H7 (cell line): ENCODE data around the gene MINPP1. TPM values are rescaled to one million over a fixed set of nuclear protein-coding genes. Genes with fewer than 3 reads are reported as not detected.

Experiments
- DNase-seq: peaks from one replicate; pipeline ENCODE4 v3.0.0; 2012
- H3K27me3 ChIP-seq: 2 replicates; pipeline ENCODE4 v1.6.0; 2011; ENCODE audit warnings: mild to moderate bottlenecking, low read length; ENCODE audit not compliant: control insufficient read depth, insufficient read depth
- H3K36me3 ChIP-seq: replicated peaks from 2 replicates; pipeline ENCODE4 v1.5.1; 2011; ENCODE audit warnings: low read length; ENCODE audit not compliant: control insufficient read depth, insufficient read depth
- H3K4me3 ChIP-seq: 2 replicates; pipeline ENCODE4 v1.5.1; 2011; ENCODE audit warnings: low read depth, mild to moderate bottlenecking, control low read depth, low read length, moderate library complexity; ENCODE audit not compliant: insufficient read depth
- total RNA-seq: library from RNA; depleted of rRNA; stranded (reverse); fragments of >200 nt; shearing (Covaris generic); gene quantifications from 2 replicates; pipeline ENCODE4 v1.2.3, GENCODE V29; 2014

The MINPP1 gene
- total RNA-seq, 1 experiment from 2014 or later: 23.7 TPM

DNA sequence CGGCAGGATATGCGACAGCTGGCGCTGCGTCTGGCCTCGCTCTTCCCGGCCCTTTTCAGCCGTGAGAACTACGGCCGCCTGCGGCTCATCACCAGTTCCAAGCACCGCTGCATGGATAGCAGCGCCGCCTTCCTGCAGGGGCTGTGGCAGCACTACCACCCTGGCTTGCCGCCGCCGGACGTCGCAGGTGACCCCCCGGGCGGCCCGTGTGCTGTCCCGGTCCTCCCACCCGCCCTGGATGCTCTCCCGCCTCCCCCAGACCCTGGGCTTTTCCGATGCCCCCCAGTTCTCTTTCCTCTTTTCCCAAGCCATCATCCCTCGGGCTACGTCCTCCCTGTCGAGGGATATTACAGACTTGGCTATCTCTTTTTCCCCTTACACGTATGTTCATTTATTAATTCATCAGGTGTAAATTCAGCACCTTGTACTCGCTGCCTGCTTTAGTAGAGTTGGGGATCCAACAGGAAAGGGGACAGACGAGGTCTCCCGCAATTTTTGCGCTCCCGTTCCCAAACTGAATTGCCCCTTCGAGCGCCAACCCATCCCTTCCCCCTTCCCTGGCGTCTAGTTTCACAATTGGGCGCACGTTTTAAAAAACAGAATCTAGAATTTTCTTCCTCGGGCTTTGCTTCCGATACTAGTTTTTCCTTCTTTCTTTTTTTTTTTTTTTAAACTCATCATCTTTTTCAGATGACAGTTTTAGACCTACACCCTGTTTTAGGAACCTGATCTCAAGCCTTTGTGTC lies 846 bp downstream of the MINPP1 start:
- peak overlapping the region; percentile 90 for H3K4me3 ChIP-seq
- DNase-seq: peak; percentile 85
- peaks cover 2% of the 10 kb centered on the region; the same call in 1 of the 2 replicates for H3K36me3 ChIP-seq
- no peaks in the 10 kb centered on the region for H3K27me3 ChIP-seq

- Histone ChIP-seq H3K36me3 (peaks cover 2% of the 10 kb centered on the region), H3K4me3 (no peak overlapping the region), H3K27me3 (no peaks in the 10 kb centered on the region)
- DNase-seq: no peak
Measured at GRCh38 chr10:87506956-87507355, 2.3 kb downstream of the MINPP1 start.

DNA sequence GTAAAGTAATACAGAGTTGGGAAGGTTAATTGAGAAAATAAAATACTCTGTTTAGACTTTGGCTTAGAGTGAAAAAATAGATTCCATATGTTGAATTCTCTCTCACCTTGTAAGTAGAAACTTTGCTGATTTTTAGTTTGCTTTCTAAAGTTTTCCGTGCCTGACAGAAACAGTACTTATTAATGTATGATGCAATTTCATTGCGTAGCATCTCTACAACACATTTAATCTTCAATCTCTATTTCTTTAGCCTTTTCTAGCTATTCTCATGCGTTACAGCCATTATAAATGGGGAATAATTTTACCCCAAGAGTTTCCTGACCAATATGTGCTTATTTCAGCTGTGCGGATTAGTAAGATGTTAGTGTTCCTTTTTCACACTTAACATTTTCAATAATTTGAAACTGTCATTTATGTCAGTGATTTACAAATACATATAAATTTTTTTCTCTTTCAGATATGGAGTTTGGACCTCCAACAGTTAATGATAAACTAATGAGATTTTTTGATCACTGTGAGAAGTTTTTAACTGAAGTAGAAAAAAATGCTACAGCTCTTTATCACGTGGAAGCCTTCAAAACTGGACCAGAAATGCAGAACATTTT lies 3.3 kb downstream of the MINPP1 start:
- DNase-seq: no peak
- peaks cover 3% of the 10 kb centered on the region for H3K36me3 ChIP-seq
- H3K4me3 ChIP-seq: no peak overlapping the region
- no peaks in the 10 kb centered on the region for H3K27me3 ChIP-seq

- H3K4me3 ChIP-seq: no peak overlapping the region
- DNase-seq: no peak
- peaks cover 5% of the 10 kb centered on the region for H3K36me3 ChIP-seq
Measured at GRCh38 chr10:87508837-87509236, 4.1 kb downstream of the MINPP1 start.

GRCh38 chr10:87510025-87510424 lies 5.3 kb downstream of the MINPP1 start:
- Histone ChIP-seq H3K27me3 (no peaks in the 10 kb centered on the region), H3K36me3 (peaks cover 7% of the 10 kb centered on the region), H3K4me3 (no peak overlapping the region)
- no peak for DNase-seq

More at GRCh38 chr10:87508837-87509236, 4.1 kb downstream of the MINPP1 start:
- no peaks in the 10 kb centered on the region for H3K27me3 ChIP-seq

DNA sequence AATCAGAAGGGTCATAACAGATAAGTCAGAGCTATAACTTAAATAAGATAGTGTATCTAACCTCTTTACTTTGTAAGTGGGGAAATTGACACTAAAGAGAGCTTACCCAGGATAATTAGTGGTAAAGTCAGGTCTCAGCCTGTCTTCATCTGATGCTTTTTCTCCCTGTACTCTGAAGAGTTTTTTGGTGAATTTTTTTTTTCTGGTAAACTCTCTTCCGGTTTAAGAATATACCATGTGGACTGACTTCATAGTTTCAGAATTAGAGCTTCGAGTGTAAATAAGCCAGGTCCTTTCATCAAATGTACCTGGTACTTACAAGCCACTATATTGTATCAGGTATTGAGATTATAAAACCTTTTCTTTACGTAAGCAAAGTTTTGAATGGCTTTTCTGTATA lies 6.8 kb downstream of the MINPP1 start:
- DNase-seq: no peak
- Histone ChIP-seq H3K27me3 (no peaks in the 10 kb centered on the region), H3K36me3 (peaks cover 7% of the 10 kb centered on the region), H3K4me3 (no peak overlapping the region)

GRCh38 chr10:87518937-87519336 lies 14.2 kb downstream of the MINPP1 start:
- Histone ChIP-seq H3K27me3 (no peaks in the 10 kb centered on the region), H3K36me3 (peaks cover under 1% of the 10 kb centered on the region), H3K4me3 (no peak overlapping the region)
- DNase-seq: no peak

DNA sequence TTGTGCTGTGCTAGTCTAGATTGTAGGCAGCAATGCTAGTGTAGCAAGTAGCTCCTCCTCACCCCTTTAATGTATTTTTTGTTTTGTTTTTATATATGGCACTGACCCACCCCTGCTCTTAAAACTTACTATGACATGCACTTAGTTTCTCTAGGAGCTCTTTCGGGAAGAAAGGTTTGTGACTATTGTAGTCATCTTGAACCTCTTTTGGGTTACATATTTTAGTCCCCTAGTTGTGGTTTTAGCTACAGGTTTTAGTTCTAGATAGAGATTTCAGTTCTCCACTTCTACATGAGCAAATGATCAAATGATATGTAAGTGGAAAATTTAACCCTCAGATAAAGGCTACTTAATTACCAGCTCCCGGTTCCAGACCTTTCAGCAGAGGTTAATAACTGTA lies 14.9 kb downstream of the MINPP1 start:
- H3K36me3 ChIP-seq: no peaks in the 10 kb centered on the region; the same call in none of the 2 replicates
- no peak overlapping the region for H3K4me3 ChIP-seq
- no peaks in the 10 kb centered on the region for H3K27me3 ChIP-seq
- no peak for DNase-seq

GRCh38 chr10:87523731-87524130 lies 19.0 kb downstream of the MINPP1 start:
- no peaks in the 10 kb centered on the region for H3K27me3 ChIP-seq
- H3K36me3 ChIP-seq: peaks cover 3% of the 10 kb centered on the region
- no peak for DNase-seq
- no peak overlapping the region for H3K4me3 ChIP-seq

- no peak overlapping the region for H3K4me3 ChIP-seq
- no peak for DNase-seq
- H3K36me3 ChIP-seq: peaks cover 3% of the 10 kb centered on the region
- no peaks in the 10 kb centered on the region for H3K27me3 ChIP-seq
Measured at GRCh38 chr10:87524296-87524695, 19.6 kb downstream of the MINPP1 start.

DNA sequence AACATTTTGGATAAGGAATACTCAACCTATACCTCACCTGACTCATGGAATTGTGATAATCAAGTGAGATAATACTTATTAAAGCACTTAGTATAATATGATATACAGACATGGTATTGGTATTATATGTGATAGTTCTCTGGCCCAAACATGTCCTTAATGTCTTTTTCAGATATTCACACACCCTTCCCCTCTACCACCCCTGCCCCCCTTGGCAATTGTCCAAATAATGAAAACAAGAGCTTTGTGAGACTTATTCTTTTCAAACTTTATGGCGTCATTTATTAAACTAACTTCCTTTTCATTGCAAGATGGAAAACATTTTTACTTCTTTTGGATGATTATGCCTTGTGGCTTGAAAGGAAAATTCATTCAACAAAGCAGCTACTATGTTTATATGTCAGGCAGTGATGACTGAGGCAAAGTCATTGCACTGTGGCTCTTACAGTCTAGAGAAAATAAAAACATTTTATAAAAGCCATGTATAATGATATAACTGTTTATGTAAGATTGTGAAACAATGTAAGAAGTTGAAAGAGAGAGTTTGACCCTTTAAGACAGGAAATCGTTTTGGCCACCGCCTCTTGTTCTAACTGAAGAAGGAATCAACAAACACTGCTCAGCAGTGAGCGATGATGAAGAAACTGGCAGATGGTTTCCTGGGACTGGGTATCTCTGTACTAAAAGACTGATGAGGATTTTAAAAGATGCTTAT lies 27.4 kb downstream of the MINPP1 start:
- H3K27me3 ChIP-seq: no peaks in the 10 kb centered on the region
- no peak overlapping the region for H3K4me3 ChIP-seq
- peaks cover 5% of the 10 kb centered on the region for H3K36me3 ChIP-seq
- no peak for DNase-seq

GRCh38 chr10:87532696-87533095 lies 28.0 kb downstream of the MINPP1 start:
- Histone ChIP-seq H3K4me3 (no peak overlapping the region), H3K27me3 (no peaks in the 10 kb centered on the region), H3K36me3 (peaks cover 5% of the 10 kb centered on the region)
- no peak for DNase-seq

DNA sequence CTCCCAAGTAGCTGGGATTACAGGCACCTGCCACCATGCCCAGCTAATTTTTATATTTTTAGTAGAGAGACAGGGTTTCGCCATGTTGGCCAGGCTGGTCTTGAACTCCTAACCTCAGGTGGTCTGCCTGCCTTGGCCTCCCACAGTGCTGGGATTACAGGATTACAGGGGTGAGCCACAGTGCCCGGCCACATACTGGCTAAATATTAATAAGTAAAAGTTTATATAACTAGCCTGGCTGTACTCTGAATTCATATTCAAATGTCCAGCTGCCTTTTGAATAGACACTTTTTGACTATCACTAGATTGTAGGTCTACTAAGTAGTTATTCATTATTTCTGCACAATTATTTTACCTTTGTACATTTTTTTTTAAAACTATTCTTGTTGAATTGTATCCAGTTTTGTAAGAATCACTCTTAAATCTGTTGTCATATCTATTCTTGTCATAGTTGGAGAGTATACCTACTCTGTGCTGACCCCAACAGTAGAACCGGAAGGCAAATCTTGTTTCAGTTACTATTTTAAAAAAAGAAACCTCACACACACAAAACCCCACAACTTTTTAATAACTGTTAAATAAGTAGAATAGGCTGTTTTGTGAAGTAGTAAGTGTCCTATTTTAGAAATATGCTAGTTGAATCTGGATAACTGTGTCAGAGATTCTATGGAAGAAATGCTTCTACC lies 29.6 kb downstream of the MINPP1 start:
- no peak for DNase-seq
- Histone ChIP-seq H3K36me3 (peaks cover 5% of the 10 kb centered on the region), H3K27me3 (no peaks in the 10 kb centered on the region), H3K4me3 (no peak overlapping the region)

DNA sequence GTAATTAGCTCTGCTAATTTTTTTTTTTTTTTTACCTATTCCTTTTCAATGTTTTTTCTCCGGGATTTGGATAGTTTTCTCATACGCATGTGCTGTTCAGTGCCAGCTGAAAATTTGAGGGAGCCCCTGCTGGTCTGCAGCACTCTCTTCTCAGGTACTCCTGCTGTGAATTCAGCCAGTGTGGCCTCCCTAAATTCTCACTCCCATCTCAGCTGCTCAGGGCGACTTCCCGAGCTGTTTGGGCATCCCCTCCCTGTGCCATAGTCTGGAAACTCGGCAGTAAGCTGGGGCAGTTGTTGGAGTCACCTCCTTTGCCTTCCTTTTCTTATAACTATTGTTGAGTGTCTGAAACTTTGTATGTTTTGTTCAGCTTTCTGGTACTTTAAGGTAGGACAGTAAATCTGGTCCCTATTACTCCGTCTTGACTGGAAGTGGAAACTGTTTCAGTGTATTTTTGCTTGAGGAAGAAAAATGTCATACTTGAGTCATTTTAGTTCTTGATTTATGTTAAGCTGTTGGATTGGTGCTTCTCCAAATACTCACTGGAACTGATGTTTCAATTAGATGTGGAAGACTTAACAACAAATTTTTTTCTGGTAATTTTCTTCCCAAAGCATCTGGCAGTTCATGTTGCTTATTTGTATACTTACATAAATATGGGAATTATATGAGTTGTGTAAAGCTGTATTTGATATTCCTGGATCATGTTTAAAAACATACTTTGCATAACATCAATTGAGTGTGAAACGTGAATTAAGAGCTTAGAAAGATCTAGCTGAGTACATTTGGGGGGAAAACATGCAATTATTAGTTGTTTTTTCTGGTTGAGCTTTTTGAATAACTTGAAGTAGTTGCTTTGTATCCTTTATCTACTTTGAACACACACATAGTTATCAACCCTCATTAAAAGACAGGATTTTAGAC lies 33.7 kb downstream of the MINPP1 start:
- DNase-seq: peak; percentile 16
- Histone ChIP-seq H3K27me3 (no peaks in the 10 kb centered on the region), H3K36me3 (peaks cover 6% of the 10 kb centered on the region; the same call in 1 of the 2 replicates), H3K4me3 (no peak overlapping the region)
